Lower leg skin (tissue), 3 donors: ENCODE results near the gene CLN5.

Experiments used
- POLR2A ChIP-seq, 2 donors: fragments of 450-650 bp; IDR thresholded peaks; one replicate each; pipeline ENCODE4 v1.6.1; 2016 to 2017; ENCODE audit warnings: antibody characterized with exemption in 2 of 2, mild to moderate bottlenecking in 1 of 2, moderate library complexity in 1 of 2
- TF ChIP-seq, protein P1 (sequence below), 3 donors: fragments of 450-650 bp; IDR thresholded peaks; one replicate each; pipeline ENCODE4 v1.5.1; 2016; ENCODE audit warnings: antibody characterized with exemption in 3 of 3, mild to moderate bottlenecking in 3 of 3, moderate library complexity in 2 of 3

DNA sequence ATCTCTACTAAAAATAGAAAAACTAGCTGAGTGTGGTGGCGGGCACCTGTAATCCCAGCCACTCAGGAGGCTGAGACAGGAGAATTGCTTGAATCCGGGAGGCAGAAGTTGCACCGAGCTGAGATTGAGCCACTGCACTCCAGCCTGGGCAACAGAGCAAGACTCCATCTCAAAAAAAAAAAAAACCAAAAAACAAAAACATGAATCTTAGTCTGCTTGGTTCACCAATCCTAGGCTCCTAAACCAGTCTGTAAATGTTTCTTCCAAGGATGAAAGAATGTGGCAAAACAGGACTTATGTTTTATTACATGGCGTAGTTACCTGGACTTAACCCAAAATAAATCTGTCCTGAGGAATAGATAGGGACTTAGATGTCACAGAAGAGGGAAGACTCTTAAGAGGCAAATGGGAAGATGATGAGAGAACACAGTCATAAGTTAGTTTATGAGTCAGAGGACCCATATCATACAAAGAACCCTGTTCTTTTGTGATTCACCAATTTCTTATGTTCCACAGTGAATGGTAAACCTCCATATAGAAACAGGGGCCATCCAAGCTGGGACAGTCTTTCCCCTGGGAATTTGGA, 41.9 kb downstream of the CLN5 start:
- TF ChIP-seq POLR2A (IDR thresholded peaks at IDR 0.05), result no peak
- TF ChIP-seq, protein P1, sequence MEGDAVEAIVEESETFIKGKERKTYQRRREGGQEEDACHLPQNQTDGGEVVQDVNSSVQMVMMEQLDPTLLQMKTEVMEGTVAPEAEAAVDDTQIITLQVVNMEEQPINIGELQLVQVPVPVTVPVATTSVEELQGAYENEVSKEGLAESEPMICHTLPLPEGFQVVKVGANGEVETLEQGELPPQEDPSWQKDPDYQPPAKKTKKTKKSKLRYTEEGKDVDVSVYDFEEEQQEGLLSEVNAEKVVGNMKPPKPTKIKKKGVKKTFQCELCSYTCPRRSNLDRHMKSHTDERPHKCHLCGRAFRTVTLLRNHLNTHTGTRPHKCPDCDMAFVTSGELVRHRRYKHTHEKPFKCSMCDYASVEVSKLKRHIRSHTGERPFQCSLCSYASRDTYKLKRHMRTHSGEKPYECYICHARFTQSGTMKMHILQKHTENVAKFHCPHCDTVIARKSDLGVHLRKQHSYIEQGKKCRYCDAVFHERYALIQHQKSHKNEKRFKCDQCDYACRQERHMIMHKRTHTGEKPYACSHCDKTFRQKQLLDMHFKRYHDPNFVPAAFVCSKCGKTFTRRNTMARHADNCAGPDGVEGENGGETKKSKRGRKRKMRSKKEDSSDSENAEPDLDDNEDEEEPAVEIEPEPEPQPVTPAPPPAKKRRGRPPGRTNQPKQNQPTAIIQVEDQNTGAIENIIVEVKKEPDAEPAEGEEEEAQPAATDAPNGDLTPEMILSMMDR (IDR thresholded peaks at IDR 0.05), result no peak
